ENCODE results near the gene EPDR1.

The EPDR1 gene

DNA sequence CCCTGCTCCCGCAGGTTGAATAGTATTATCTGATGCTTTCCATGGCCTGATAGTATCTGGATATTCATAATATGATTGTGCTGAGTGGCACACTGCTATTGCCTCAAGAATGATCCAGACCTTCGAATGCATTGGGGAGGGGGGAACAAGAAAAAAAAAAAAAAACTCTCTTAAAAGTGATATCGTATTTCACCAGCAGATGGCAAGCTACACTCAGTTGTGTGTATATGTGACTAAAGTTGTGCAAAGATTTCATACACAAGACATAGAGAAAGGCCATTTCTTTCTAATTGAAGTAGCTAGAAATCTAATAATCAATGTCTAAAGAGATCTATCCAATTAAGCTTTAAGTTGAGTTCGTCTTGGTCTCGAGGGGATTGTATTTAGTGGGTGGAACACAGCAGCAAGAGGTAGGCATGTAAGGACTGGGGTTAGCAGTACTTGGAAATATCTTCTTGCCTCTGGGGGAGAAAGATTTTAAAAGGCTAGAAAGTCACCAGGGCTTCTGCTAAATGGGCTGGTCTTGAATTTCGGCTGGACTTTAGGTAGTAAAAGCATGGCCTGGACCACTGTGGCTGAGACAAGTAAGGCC lies 19.1 kb upstream of the EPDR1 start:
- H3K4me3 ChIP-seq (ENCODE audit: low read depth in 1 of 2, low read length in 1 of 2) = no peak overlapping the region
- peaks cover 35% of the 10 kb centered on the region for H3K36me3 ChIP-seq
- no peaks in the 10 kb centered on the region for H3K27me3 ChIP-seq
- no peak overlapping the region for H3K27ac ChIP-seq
- H3K4me1 ChIP-seq (ENCODE audit: control insufficient read depth in 1 of 2, insufficient read depth in 1 of 2, low read depth in 1 of 2, low read length in 1 of 2) = no peaks in the 10 kb centered on the region
- TF ChIP-seq, protein P1, sequence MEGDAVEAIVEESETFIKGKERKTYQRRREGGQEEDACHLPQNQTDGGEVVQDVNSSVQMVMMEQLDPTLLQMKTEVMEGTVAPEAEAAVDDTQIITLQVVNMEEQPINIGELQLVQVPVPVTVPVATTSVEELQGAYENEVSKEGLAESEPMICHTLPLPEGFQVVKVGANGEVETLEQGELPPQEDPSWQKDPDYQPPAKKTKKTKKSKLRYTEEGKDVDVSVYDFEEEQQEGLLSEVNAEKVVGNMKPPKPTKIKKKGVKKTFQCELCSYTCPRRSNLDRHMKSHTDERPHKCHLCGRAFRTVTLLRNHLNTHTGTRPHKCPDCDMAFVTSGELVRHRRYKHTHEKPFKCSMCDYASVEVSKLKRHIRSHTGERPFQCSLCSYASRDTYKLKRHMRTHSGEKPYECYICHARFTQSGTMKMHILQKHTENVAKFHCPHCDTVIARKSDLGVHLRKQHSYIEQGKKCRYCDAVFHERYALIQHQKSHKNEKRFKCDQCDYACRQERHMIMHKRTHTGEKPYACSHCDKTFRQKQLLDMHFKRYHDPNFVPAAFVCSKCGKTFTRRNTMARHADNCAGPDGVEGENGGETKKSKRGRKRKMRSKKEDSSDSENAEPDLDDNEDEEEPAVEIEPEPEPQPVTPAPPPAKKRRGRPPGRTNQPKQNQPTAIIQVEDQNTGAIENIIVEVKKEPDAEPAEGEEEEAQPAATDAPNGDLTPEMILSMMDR (IDR thresholded peaks at IDR 0.05) = no peak
- no peaks in the 10 kb centered on the region for H3K9me3 ChIP-seq

- Histone ChIP-seq H3K27ac (no peak overlapping the region), H3K4me3 (ENCODE audit: low read depth in 1 of 2, low read length in 1 of 2) (no peak overlapping the region), H3K4me1 (ENCODE audit: control insufficient read depth in 1 of 2, insufficient read depth in 1 of 2, low read depth in 1 of 2, low read length in 1 of 2) (no peaks in the 10 kb centered on the region), H3K9me3 (no peaks in the 10 kb centered on the region), H3K36me3 (peaks cover 28% of the 10 kb centered on the region), H3K27me3 (no peaks in the 10 kb centered on the region)
- TF ChIP-seq, protein P1 (IDR thresholded peaks at IDR 0.05) = no peak
These were observed 18.4 kb upstream of the EPDR1 start for GRCh38 chr7:37901890-37902524.

DNA sequence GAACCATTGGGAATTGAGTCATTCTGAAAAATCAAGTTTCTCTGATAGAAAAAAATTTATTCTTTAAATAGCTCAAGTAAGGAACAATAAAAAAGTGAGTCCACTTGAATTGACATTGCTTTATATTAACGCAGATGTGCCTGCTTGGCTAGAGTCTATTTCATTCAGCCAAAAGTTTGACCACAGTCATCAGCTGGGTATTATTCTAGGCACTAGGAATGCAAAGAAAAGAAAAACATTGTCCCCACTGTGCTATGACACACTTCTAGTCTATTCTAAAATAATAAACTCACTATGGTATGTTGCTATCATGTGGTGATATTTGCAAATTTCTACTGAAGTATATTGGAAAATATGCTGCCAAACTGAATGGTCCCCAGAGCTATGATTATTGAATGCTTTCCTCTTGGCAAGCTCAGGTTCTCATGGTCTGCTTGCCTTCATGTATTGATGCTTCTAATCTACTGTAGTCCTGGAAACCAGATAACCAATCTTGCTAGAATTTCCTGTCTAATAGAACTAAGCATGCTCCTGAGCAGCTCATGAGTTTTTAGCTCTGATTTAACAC lies 12.1 kb upstream of the EPDR1 start:
- H3K27me3 ChIP-seq = no peaks in the 10 kb centered on the region
- no peaks in the 10 kb centered on the region for H3K9me3 ChIP-seq
- TF ChIP-seq, protein P1 (IDR thresholded peaks at IDR 0.05) = no peak
- no peaks in the 10 kb centered on the region for H3K36me3 ChIP-seq
- no peak overlapping the region for H3K27ac ChIP-seq
- no peak overlapping the region for H3K4me3 ChIP-seq (ENCODE audit: low read depth in 1 of 2, low read length in 1 of 2)
- no peaks in the 10 kb centered on the region for H3K4me1 ChIP-seq (ENCODE audit: control insufficient read depth in 1 of 2, insufficient read depth in 1 of 2, low read depth in 1 of 2, low read length in 1 of 2)

DNA sequence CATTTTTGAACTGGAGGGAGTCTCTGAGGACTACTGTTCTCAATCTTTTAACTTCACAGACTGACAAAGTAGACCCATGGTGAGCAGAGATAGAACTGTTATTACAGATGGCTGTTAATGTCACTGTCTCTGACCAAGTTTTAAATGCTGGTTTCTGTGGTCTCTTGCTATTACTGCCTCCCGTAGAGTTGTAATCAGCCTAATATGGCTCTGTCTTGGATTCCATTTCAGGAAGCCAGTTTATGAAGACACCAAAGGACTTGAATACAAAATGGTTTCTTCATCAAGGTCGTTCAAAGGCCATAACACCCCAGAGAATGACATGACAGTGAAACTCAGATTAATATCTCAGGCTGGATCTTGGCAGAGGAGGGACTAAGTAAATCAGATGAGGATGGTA lies 7.7 kb upstream of the EPDR1 start:
- H3K4me1 ChIP-seq (ENCODE audit: control insufficient read depth in 1 of 2, insufficient read depth in 1 of 2, low read depth in 1 of 2, low read length in 1 of 2) = peaks cover 20 to 21% of the 10 kb centered on the region in 2 experiments

DNA sequence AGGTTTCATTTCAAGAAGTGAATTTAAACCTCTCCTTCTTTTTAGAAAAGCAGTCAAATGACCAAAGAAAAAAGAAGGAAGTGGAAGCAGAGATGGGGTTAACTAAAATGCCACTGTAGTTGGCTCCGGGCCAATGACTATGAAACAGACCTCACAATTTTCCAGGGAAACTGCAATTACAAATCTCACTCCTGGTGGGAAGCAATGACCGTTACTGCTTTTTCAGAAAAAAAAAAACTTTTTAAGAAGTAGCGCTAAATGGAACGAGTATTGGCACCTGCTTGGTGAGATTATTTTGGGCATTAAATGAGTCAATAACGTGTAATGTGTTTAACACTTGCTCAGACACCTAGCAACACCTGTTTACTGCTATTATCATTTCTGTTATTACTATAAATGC lies 5.0 kb upstream of the EPDR1 start:
- no peak overlapping the region for H3K4me3 ChIP-seq (ENCODE audit: low read depth in 1 of 2, low read length in 1 of 2)
- peaks cover 23 to 24% of the 10 kb centered on the region in 2 experiments for H3K4me1 ChIP-seq (ENCODE audit: control insufficient read depth in 1 of 2, insufficient read depth in 1 of 2, low read depth in 1 of 2, low read length in 1 of 2)
- peaks cover 64% of the 10 kb centered on the region for H3K27me3 ChIP-seq
- no peak overlapping the region for H3K27ac ChIP-seq
- H3K36me3 ChIP-seq = no peaks in the 10 kb centered on the region
- TF ChIP-seq, protein P1 (IDR thresholded peaks at IDR 0.05) = no peak
- no peaks in the 10 kb centered on the region for H3K9me3 ChIP-seq

More for the DNA sequence above, 7.7 kb upstream of the EPDR1 start:
- no peak overlapping the region for H3K27ac ChIP-seq
- TF ChIP-seq, protein P1 (IDR thresholded peaks at IDR 0.05) = no peak
- no peaks in the 10 kb centered on the region for H3K9me3 ChIP-seq
- H3K36me3 ChIP-seq = no peaks in the 10 kb centered on the region
- H3K27me3 ChIP-seq = peaks cover 37% of the 10 kb centered on the region
- H3K4me3 ChIP-seq (ENCODE audit: low read depth in 1 of 2, low read length in 1 of 2) = no peak overlapping the region

Measured in neutrophil (primary cell).